GM21717 (cell line): ENCODE measurements around the gene PHACTR1.

Experiments
- ATAC-seq: cut with Tn5 transposase; IDR thresholded peaks from one replicate; pipeline ENCODE4 v1.9.1; 2021; ENCODE audit warnings: mild to moderate bottlenecking, moderate library complexity; ENCODE audit not compliant: unreplicated experiment

The PHACTR1 gene

GRCh38 chr6:13294499-13295069, 578.0 kb downstream of the PHACTR1 start:
- no peak for ATAC-seq

GRCh38 chr6:13295576-13295975, 579.0 kb downstream of the PHACTR1 start:
- ATAC-seq, result no peak

GRCh38 chr6:13296536-13296997, 580.0 kb downstream of the PHACTR1 start:
- ATAC-seq, result no peak

- no peak for ATAC-seq
Observed at GRCh38 chr6:13297391-13297790, 580.8 kb downstream of the PHACTR1 start.

GRCh38 chr6:13298446-13298845, 581.9 kb downstream of the PHACTR1 start:
- no peak for ATAC-seq

GRCh38 chr6:13299403-13299821, 582.8 kb downstream of the PHACTR1 start:
- ATAC-seq, result no peak

- ATAC-seq, result no peak
Observed at GRCh38 chr6:13299918-13300317, 583.4 kb downstream of the PHACTR1 start.

- no peak for ATAC-seq
Observed at GRCh38 chr6:13300643-13301590, 584.4 kb downstream of the PHACTR1 start.

- ATAC-seq, result no peak
Observed at GRCh38 chr6:13302291-13302690, 585.7 kb downstream of the PHACTR1 start.

GRCh38 chr6:13302751-13303667, 586.4 kb downstream of the PHACTR1 start:
- ATAC-seq, result peak; percentile 69

GRCh38 chr6:13303668-13304017, 587.1 kb downstream of the PHACTR1 start:
- ATAC-seq, result peak; percentile 46

- ATAC-seq, result no peak
Observed at GRCh38 chr6:13304101-13304500, 587.5 kb downstream of the PHACTR1 start.

- ATAC-seq, result peak; percentile 39
Observed at GRCh38 chr6:13304580-13305260, 588.2 kb downstream of the PHACTR1 start.

GRCh38 chr6:13305288-13305687, 588.7 kb downstream of the PHACTR1 start:
- no peak for ATAC-seq

- no peak for ATAC-seq
Observed at GRCh38 chr6:13305791-13306190, 589.2 kb downstream of the PHACTR1 start.

- no peak for ATAC-seq
Observed at GRCh38 chr6:13307508-13307995, 591.0 kb downstream of the PHACTR1 start.

GRCh38 chr6:13308332-13308731, 591.8 kb downstream of the PHACTR1 start:
- ATAC-seq, result no peak

- ATAC-seq, result no peak
Observed at GRCh38 chr6:13311155-13311554, 594.6 kb downstream of the PHACTR1 start.

GRCh38 chr6:13314806-13315205, 598.2 kb downstream of the PHACTR1 start:
- ATAC-seq, result no peak

- ATAC-seq, result no peak
Observed at GRCh38 chr6:13315896-13316295, 599.3 kb downstream of the PHACTR1 start.
